Neutrophil (primary cell): ENCODE measurements around the gene CLTA.
A peak's percentile ranks its signal among the peaks of the same experiment; 100 is the strongest.

ENCODE experiments used
- H3K27ac ChIP-seq: fragments of 200-600 bp; sonication (generic); 2 replicates; pipeline ENCODE4 v1.5.1; 2016; ENCODE audit warnings: mild to moderate bottlenecking, moderate library complexity
- H3K27me3 ChIP-seq: fragments of 200-600 bp; sonication (generic); 2 replicates; pipeline ENCODE4 v1.6.0; 2016; ENCODE audit warnings: mild to moderate bottlenecking
- H3K36me3 ChIP-seq: fragments of 200-600 bp; sonication (generic); 2 replicates; pipeline ENCODE4 v1.5.1; 2017
- H3K4me1 ChIP-seq, 2 experiments: fragments of 200-600 bp in 1 of 2; sonication (generic) in 1 of 2; 1 replicate in 1 of 2; 2 replicates in 1 of 2; pipeline versions ENCODE4 v1.5.1 to v1.6.1; 2013 to 2016; ENCODE audit warnings: low read depth in 1 of 2, low read length in 1 of 2, mild to moderate bottlenecking in 1 of 2, moderate library complexity in 1 of 2; ENCODE audit not compliant: control insufficient read depth in 1 of 2, insufficient read depth in 1 of 2
- H3K4me3 ChIP-seq, 2 experiments: fragments of 200-600 bp in 1 of 2; sonication (generic) in 1 of 2; 1 replicate in 1 of 2; 2 replicates in 1 of 2; pipeline ENCODE4 v1.5.1; 2013 to 2016; ENCODE audit warnings: low read depth in 1 of 2, low read length in 1 of 2, mild to moderate bottlenecking in 1 of 2, moderate library complexity in 1 of 2
- H3K9me3 ChIP-seq: fragments of 200-600 bp; sonication (generic); 2 replicates; pipeline ENCODE4 v1.5.1; 2016
- CTCF ChIP-seq: fragments of 200-600 bp; sonication (generic); IDR thresholded peaks from 2 replicates; pipeline ENCODE4 v1.5.1; 2016; ENCODE audit warnings: antibody characterized with exemption

CLTA gene

GRCh38 chr9:36249189-36249588 lies 58.5 kb downstream of the CLTA start:
- no peak for TF ChIP-seq CTCF
- H3K27me3 ChIP-seq: no peaks in the 10 kb centered on the region
- no peaks in the 10 kb centered on the region for H3K9me3 ChIP-seq
- no peak overlapping the region for H3K4me3 ChIP-seq
- peaks cover 7% of the 10 kb centered on the region for H3K36me3 ChIP-seq
- no peaks in the 10 kb centered on the region for H3K4me1 ChIP-seq
- H3K27ac ChIP-seq: no peak overlapping the region

GRCh38 chr9:36250079-36250478 lies 59.4 kb downstream of the CLTA start:
- no peak overlapping the region for H3K27ac ChIP-seq
- no peaks in the 10 kb centered on the region for H3K27me3 ChIP-seq
- no peaks in the 10 kb centered on the region for H3K9me3 ChIP-seq
- H3K4me3 ChIP-seq: no peak overlapping the region
- no peaks in the 10 kb centered on the region for H3K4me1 ChIP-seq
- no peak for TF ChIP-seq CTCF
- H3K36me3 ChIP-seq: peaks cover 7% of the 10 kb centered on the region

GRCh38 chr9:36251428-36251827 lies 60.7 kb downstream of the CLTA start:
- Histone ChIP-seq H3K9me3 (no peaks in the 10 kb centered on the region), H3K4me1 (no peaks in the 10 kb centered on the region)
- no peak for TF ChIP-seq CTCF

GRCh38 chr9:36258208-36258995 lies 67.7 kb downstream of the CLTA start, which contains the start of gene GNE:
GNE (minus strand) TSS chr9:36258448; CDS start chr9:36249355, 9,093 bp downstream.
- Histone ChIP-seq H3K9me3 (no peaks in the 10 kb centered on the region), H3K4me1 (peaks cover 11% of the 10 kb centered on the region in 2 experiments), H3K36me3 (no peaks in the 10 kb centered on the region), H3K27ac (peak within 1 kb of the TSS; percentile 90), H3K4me3 (peak within 1 kb of the TSS; percentile 70 to 86), H3K27me3 (no peaks in the 10 kb centered on the region)
- peak; percentile 25 for TF ChIP-seq CTCF

More at GRCh38 chr9:36251428-36251827, 60.7 kb downstream of the CLTA start:
- H3K4me3 ChIP-seq: no peak overlapping the region
- no peak overlapping the region for H3K27ac ChIP-seq
- H3K27me3 ChIP-seq: no peaks in the 10 kb centered on the region
- H3K36me3 ChIP-seq: no peaks in the 10 kb centered on the region

GRCh38 chr9:36258996-36259533 lies 68.3 kb downstream of the CLTA start:
- peak overlapping the region; percentile 90 for H3K27ac ChIP-seq
- no peaks in the 10 kb centered on the region for H3K27me3 ChIP-seq
- H3K9me3 ChIP-seq: no peaks in the 10 kb centered on the region
- H3K36me3 ChIP-seq: no peaks in the 10 kb centered on the region
- H3K4me3 ChIP-seq: peak overlapping the region; percentile 70 to 86
- no peak for TF ChIP-seq CTCF
- H3K4me1 ChIP-seq: peaks cover 11% of the 10 kb centered on the region in 2 experiments
